Uterus (tissue), 2 donors: Measurements from ENCODE around the gene SUSD3.

Source experiments
- POLR2A ChIP-seq, 2 donors: fragments of 450-650 bp; IDR thresholded peaks; one replicate each; pipeline ENCODE4 v1.6.1; 2016; ENCODE audit warnings: antibody characterized with exemption in 2 of 2, mild to moderate bottlenecking in 1 of 2, moderate library complexity in 1 of 2
- TF ChIP-seq, protein P1 (sequence below), 4 experiments: fragments of 200-600 bp in 2 of 4; fragments of 450-650 bp in 2 of 4; sonication (generic) in 2 of 4; IDR thresholded peaks; one replicate each; pipeline ENCODE4 v1.5.1; 2016 to 2019; ENCODE audit warnings: antibody characterized with exemption in 4 of 4, mild to moderate bottlenecking in 2 of 4, moderate library complexity in 1 of 4

DNA sequence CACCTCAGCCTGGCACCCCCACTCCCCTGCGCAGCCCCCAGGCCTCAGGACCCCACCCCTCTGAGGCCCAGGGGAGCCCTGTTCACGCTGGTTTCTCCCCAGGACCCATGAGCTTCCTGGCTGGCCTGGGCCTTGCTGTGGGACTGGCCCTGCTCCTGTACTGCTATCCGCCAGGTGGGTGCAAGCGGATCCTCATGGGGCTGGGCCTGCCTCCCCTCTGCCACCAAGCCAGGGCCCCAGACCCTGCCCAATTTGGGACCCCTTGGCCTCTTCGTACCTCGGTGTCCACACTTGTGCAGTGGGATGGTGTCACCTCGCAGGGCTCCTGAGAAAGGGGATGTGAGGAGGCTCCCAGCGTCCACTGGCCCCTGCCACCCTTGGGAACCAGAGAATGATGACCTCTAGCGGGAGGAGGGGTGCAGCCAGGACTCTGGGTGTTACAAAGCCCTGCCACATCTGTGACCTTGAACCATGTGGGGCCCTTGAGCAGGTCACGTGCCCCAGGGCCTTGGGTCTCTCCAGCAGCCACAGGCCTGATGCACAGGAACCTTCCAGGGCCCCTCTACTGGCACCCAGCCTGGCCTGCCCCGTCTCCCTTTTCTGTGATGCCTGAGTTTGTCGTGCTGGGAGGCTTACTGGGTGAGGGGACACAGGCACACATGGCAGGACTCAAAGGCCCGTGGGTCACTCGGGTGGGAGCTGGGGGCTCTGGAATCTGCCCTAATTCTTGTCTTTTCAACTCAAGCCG is 53.8 kb downstream of the SUSD3 start:
- TF ChIP-seq, protein P1, sequence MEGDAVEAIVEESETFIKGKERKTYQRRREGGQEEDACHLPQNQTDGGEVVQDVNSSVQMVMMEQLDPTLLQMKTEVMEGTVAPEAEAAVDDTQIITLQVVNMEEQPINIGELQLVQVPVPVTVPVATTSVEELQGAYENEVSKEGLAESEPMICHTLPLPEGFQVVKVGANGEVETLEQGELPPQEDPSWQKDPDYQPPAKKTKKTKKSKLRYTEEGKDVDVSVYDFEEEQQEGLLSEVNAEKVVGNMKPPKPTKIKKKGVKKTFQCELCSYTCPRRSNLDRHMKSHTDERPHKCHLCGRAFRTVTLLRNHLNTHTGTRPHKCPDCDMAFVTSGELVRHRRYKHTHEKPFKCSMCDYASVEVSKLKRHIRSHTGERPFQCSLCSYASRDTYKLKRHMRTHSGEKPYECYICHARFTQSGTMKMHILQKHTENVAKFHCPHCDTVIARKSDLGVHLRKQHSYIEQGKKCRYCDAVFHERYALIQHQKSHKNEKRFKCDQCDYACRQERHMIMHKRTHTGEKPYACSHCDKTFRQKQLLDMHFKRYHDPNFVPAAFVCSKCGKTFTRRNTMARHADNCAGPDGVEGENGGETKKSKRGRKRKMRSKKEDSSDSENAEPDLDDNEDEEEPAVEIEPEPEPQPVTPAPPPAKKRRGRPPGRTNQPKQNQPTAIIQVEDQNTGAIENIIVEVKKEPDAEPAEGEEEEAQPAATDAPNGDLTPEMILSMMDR (IDR thresholded peaks at IDR 0.05), result no peak
- TF ChIP-seq POLR2A (IDR thresholded peaks at IDR 0.05), result no peak
